IMR-90 (cell line): ENCODE results near the gene SYT8. TPM values are rescaled to one million over a fixed set of nuclear protein-coding genes. Genes with fewer than 3 reads are reported as not detected.

Experiments used
- ATAC-seq: fragments of 200-7000 bp; cut with Tn5 transposase; 2 replicates; pipeline ENCODE4 v1.9.1; 2020; ENCODE audit warnings: low read depth, mild to moderate bottlenecking, moderate library complexity
- BruUV-seq: library from RNA; stranded (reverse); fragments of 400-500 nt; replicated peaks from 2 replicates; lab custom pipeline; 2021; lab: Mats Ljungman, UMichigan
- CTCF ChIA-PET: fragments of 300-600 bp; formaldehyde crosslinking; extraction: SDS; loops from one replicate; lab custom pipeline; 2021; ENCODE audit warnings: antibody characterized with exemption; lab: Yijun Ruan, JAX
- POLR2A ChIA-PET: fragments of 300-600 bp; sonication (Branson Sonifier 250); formaldehyde crosslinking; loops from one replicate; lab custom pipeline; 2022; ENCODE audit warnings: antibody characterized with exemption; ENCODE audit not compliant: unreplicated experiment; lab: Charles Lee
- DNase-seq: peaks from one replicate; pipeline ENCODE4 v3.0.0; 2013
- H2AFZ ChIP-seq: replicated peaks from 2 replicates; pipeline ENCODE3; 2013; ENCODE audit warnings: low read length, mild to moderate bottlenecking; ENCODE audit not compliant: poor library complexity
- H2AK5ac ChIP-seq: 2 replicates; pipeline ENCODE4 v1.6.1; 2013; ENCODE audit warnings: low read depth, low read length, inconsistent platforms
- H2AK9ac ChIP-seq: replicated peaks from 2 replicates; pipeline ENCODE3; 2013; ENCODE audit warnings: mild to moderate bottlenecking, low read depth, low read length, moderate library complexity; ENCODE audit not compliant: poor library complexity
- H2BK120ac ChIP-seq: 2 replicates; pipeline ENCODE4 v1.6.1; 2013; ENCODE audit warnings: low read depth, low read length, inconsistent platforms
- H2BK15ac ChIP-seq: 3 replicates; pipeline ENCODE4 v1.6.1; 2013; ENCODE audit warnings: low read depth, low read length, inconsistent platforms
- H2BK20ac ChIP-seq: 2 replicates; pipeline ENCODE4 v1.6.1; 2013; ENCODE audit warnings: low read depth, mild to moderate bottlenecking, inconsistent platforms, low read length, moderate library complexity
- H2BK5ac ChIP-seq: 2 replicates; pipeline ENCODE4 v1.6.1; 2013; ENCODE audit warnings: mild to moderate bottlenecking, low read depth, low read length, inconsistent platforms; ENCODE audit not compliant: poor library complexity, severe bottlenecking
- H3K14ac ChIP-seq: replicated peaks from 2 replicates; pipeline ENCODE4 v1.6.1; 2013; ENCODE audit warnings: low read depth, low read length, inconsistent platforms
- H3K18ac ChIP-seq: 2 replicates; pipeline ENCODE4 v1.6.1; 2013; ENCODE audit warnings: low read depth, low read length, control low read depth
- H3K23ac ChIP-seq: 2 replicates; pipeline ENCODE4 v1.6.1; 2013; ENCODE audit warnings: low read depth, low read length, inconsistent platforms
- H3K27ac ChIP-seq: 2 replicates; pipeline ENCODE4 v1.5.1; 2013; ENCODE audit warnings: mild to moderate bottlenecking, control low read depth, low read length; ENCODE audit not compliant: insufficient read depth
- H3K27me3 ChIP-seq: 2 replicates; pipeline ENCODE4 v1.6.1; 2013; ENCODE audit warnings: low read length; ENCODE audit not compliant: control insufficient read depth, insufficient read depth
- H3K36me3 ChIP-seq: 2 replicates; pipeline ENCODE4 v1.6.1; 2013; ENCODE audit warnings: low read length, mixed read lengths; ENCODE audit not compliant: control insufficient read depth, insufficient read depth
- H3K4ac ChIP-seq: 2 replicates; pipeline ENCODE4 v1.6.1; 2013; ENCODE audit warnings: low read depth, low read length, inconsistent platforms
- H3K4me1 ChIP-seq: 2 replicates; pipeline ENCODE4 v1.6.1; 2013; ENCODE audit warnings: low read length, mixed read lengths; ENCODE audit not compliant: control insufficient read depth, insufficient read depth
- H3K4me2 ChIP-seq: 2 replicates; pipeline ENCODE4 v1.6.1; 2013; ENCODE audit warnings: low read depth, mild to moderate bottlenecking, control low read depth, low read length, moderate library complexity
- H3K4me3 ChIP-seq: 2 replicates; pipeline ENCODE4 v1.5.1; 2013; ENCODE audit warnings: low read depth, mild to moderate bottlenecking, control low read depth, low read length, moderate library complexity; ENCODE audit not compliant: insufficient read depth
- H3K56ac ChIP-seq: 2 replicates; pipeline ENCODE4 v1.6.1; 2013; ENCODE audit warnings: low read length, inconsistent platforms; ENCODE audit not compliant: insufficient read depth; ENCODE audit errors: extremely low read depth
- H3K79me1 ChIP-seq, 2 experiments: 2 replicates each; pipeline ENCODE4 v1.6.1; 2013; ENCODE audit warnings: low read length in 2 of 2, inconsistent platforms in 1 of 2, low read depth in 1 of 2
- H3K9ac ChIP-seq: 2 replicates; pipeline ENCODE4 v1.6.1; 2013; ENCODE audit warnings: low read depth, low read length, control low read depth
- H3K9me1 ChIP-seq: 2 replicates; pipeline ENCODE4 v1.6.1; 2013; ENCODE audit warnings: low read length, inconsistent platforms; ENCODE audit not compliant: insufficient read depth
- H3K9me3 ChIP-seq: 2 replicates; pipeline ENCODE4 v1.6.1; 2013; ENCODE audit warnings: low read length; ENCODE audit not compliant: control insufficient read depth, insufficient read depth
- H4K20me1 ChIP-seq: 2 replicates; pipeline ENCODE4 v1.6.1; 2013; ENCODE audit warnings: low read length, inconsistent platforms; ENCODE audit not compliant: insufficient read depth
- H4K5ac ChIP-seq: 2 replicates; pipeline ENCODE4 v1.6.1; 2013; ENCODE audit warnings: mild to moderate bottlenecking, low read depth, low read length, control low read depth
- H4K8ac ChIP-seq, 2 experiments: 2 replicates each; pipeline ENCODE4 v1.6.1; 2013; ENCODE audit warnings: low read depth in 2 of 2, low read length in 2 of 2, control low read depth in 1 of 2, inconsistent platforms in 1 of 2
- H4K91ac ChIP-seq: 2 replicates; pipeline ENCODE4 v1.6.1; 2013; ENCODE audit warnings: low read depth, low read length, inconsistent platforms; ENCODE audit not compliant: insufficient read depth
- BHLHE40 ChIP-seq: fragments of 150-350 bp; IDR thresholded peaks from 2 replicates; pipeline ENCODE4 v1.6.1; 2016; ENCODE audit warnings: mild to moderate bottlenecking, low read depth, low read length
- CEBPB ChIP-seq: IDR thresholded peaks from 2 replicates; pipeline ENCODE4 v1.6.1; 2012; ENCODE audit warnings: low read depth, low read length, improper control_type of control experiment
- CHD1 ChIP-seq: IDR thresholded peaks from 2 replicates; pipeline ENCODE4 v1.6.1; 2012; ENCODE audit warnings: low read depth, low read length, improper control_type of control experiment
- FOS ChIP-seq: fragments of 150-350 bp; IDR thresholded peaks from 2 replicates; pipeline ENCODE4 v1.6.1; 2016; ENCODE audit warnings: low read depth, low read length
- MAFK ChIP-seq: IDR thresholded peaks from 2 replicates; pipeline ENCODE4 v1.6.1; 2012; ENCODE audit warnings: low read depth, low read length, improper control_type of control experiment
- MAZ ChIP-seq: IDR thresholded peaks from 2 replicates; pipeline ENCODE4 v1.6.1; 2012; ENCODE audit warnings: low read depth, mild to moderate bottlenecking, low read length, improper control_type of control experiment, moderate library complexity, borderline replicate concordance
- MXI1 ChIP-seq: IDR thresholded peaks from 2 replicates; pipeline ENCODE4 v1.6.1; 2012; ENCODE audit warnings: low read depth, mild to moderate bottlenecking, low read length, moderate library complexity, borderline replicate concordance
- NFE2L2 ChIP-seq: fragments of 150-350 bp; IDR thresholded peaks from 2 replicates; pipeline ENCODE4 v1.6.1; 2016; ENCODE audit warnings: low read depth, mild to moderate bottlenecking, low read length
- POLR2A ChIP-seq: IDR thresholded peaks from 2 replicates; pipeline ENCODE4 v1.6.1; 2012; ENCODE audit warnings: mild to moderate bottlenecking, low read depth, low read length
- RAD21 ChIP-seq: IDR thresholded peaks from 2 replicates; pipeline ENCODE4 v1.6.1; 2012; ENCODE audit warnings: low read length, improper control_type of control experiment
- RCOR1 ChIP-seq: IDR thresholded peaks from 2 replicates; pipeline ENCODE4 v1.6.1; 2012; ENCODE audit warnings: mild to moderate bottlenecking, low read length, improper control_type of control experiment; ENCODE audit not compliant: insufficient replicate concordance
- RFX5 ChIP-seq: IDR thresholded peaks from 2 replicates; pipeline ENCODE4 v1.8.0; 2012; ENCODE audit warnings: low read depth, mild to moderate bottlenecking, low read length, moderate library complexity
- SMC3 ChIP-seq: fragments of 150-350 bp; IDR thresholded peaks from 2 replicates; pipeline ENCODE4 v1.6.1; 2016; ENCODE audit warnings: low read depth, mild to moderate bottlenecking, antibody characterized with exemption, low read length, moderate library complexity
- WGBS, 2 experiments: methylation state at CpG; one replicate each; pipeline versions ENCODE4 v1.1.5 to v1.1.7; 2013; ENCODE audit warnings: missing lambda C conversion rate in 2 of 2; ENCODE audit not compliant: insufficient read length in 1 of 2; ENCODE audit errors: extremely low coverage in 2 of 2; 5-methylcytosine and 5-hydroxymethylcytosine counted together
- dilution Hi-C: fragments of 300-500 bp; cut with HindIII; formaldehyde crosslinking; loops from one replicate; pipeline ENCODE4 v1.14.3; 2018; ENCODE audit warnings: low sequenced_read_pairs; ENCODE audit not compliant: unreplicated experiment
- in situ Hi-C: fragments of 300-500 bp; cut with MboI; formaldehyde crosslinking; loops from 3 replicates; pipeline ENCODE4 v1.14.3; 2019; ENCODE audit warnings: low sequenced_read_pairs, inconsistent platforms, mixed read lengths
- intact Hi-C: fragments of 100-400 bp; cut with micrococcal nuclease; formaldehyde crosslinking; loops from 2 replicates; pipeline ENCODE4 v1.10.0; 2022
- polyA plus RNA-seq, 3 experiments: library from polyadenylated mRNA; depleted of rRNA; stranded (reverse); fragments of >200 nt; gene quantifications; 2 replicates each; pipeline ENCODE4 v1.2.3, GENCODE V29; 2012; ENCODE audit warnings: low replicate concordance in 1 of 3
- total RNA-seq: library from RNA; depleted of rRNA; stranded (reverse); fragments of >200 nt; gene quantifications from 2 replicates; pipeline ENCODE4 v1.2.3, GENCODE V29; 2012
- TF ChIP-seq, protein P1 (sequence below): fragments of 150-350 bp; IDR thresholded peaks from 2 replicates; pipeline ENCODE4 v1.6.1; 2017; ENCODE audit warnings: mild to moderate bottlenecking, antibody characterized with exemption, low read length, low read depth
- TF ChIP-seq, protein P2 (sequence below): fragments of 150-350 bp; IDR thresholded peaks from 2 replicates; pipeline ENCODE4 v1.6.1; 2016; ENCODE audit warnings: low read depth, mild to moderate bottlenecking, low read length, moderate library complexity, borderline replicate concordance
- TF ChIP-seq, protein P3 (sequence below): conservative IDR thresholded peaks from 2 replicates; pipeline ENCODE4 v1.5.1; 2012; ENCODE audit warnings: mild to moderate bottlenecking, low read depth, low read length, improper control_type of control experiment

Gene SYT8
- total and polyA plus RNA-seq, 2 of the 4 experiments (the other 2 are of a cell fraction), result not detected

DNA sequence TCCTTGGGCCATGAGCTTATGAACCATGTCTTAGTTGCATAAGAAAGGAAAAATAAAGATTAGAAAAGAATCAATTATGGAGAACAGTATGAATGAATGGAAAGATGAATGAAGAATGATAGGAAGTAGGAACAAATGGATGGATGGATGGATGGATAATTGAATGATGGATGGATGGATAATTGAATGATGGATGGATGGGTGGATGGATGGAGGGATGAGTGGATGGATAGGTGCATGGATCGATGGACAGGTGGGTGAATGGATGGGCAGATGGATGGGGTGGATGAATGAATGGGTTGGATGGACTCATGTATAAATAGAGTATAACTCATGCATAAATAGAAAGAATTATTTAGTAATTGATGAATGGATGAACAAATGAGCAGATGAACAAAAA is 25.3 kb downstream of the SYT8 start:
- ATAC-seq (no peak), DNase-seq (no peak)
- no peak overlapping the region for H3K56ac ChIP-seq
- H3K9me3 ChIP-seq, result no peaks in the 10 kb centered on the region
- H3K36me3 ChIP-seq, result no peaks in the 10 kb centered on the region
- no peak overlapping the region for H3K4me2 ChIP-seq
- dilution Hi-C loops (no loop called here), in situ Hi-C loops (no loop called here), intact Hi-C loops (no loop called here)
- H3K18ac ChIP-seq, result no peak overlapping the region
- peaks cover 26% of the 10 kb centered on the region for H3K27me3 ChIP-seq
- H4K5ac ChIP-seq, result no peak overlapping the region
- peaks cover 4% of the 10 kb centered on the region for H3K9me1 ChIP-seq
- no peak overlapping the region for H2BK120ac ChIP-seq
- no peak overlapping the region for H4K8ac ChIP-seq
- no peak overlapping the region for H2BK20ac ChIP-seq
- H2AK5ac ChIP-seq, result no peak overlapping the region
- H2AK9ac ChIP-seq, result no peak overlapping the region
- BruUV-seq, result no TSS peak
- no peak for TF ChIP-seq SMC3
- TF ChIP-seq, protein P1, sequence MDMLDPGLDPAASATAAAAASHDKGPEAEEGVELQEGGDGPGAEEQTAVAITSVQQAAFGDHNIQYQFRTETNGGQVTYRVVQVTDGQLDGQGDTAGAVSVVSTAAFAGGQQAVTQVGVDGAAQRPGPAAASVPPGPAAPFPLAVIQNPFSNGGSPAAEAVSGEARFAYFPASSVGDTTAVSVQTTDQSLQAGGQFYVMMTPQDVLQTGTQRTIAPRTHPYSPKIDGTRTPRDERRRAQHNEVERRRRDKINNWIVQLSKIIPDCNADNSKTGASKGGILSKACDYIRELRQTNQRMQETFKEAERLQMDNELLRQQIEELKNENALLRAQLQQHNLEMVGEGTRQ, result no peak
- TF ChIP-seq NFE2L2, result no peak
- TF ChIP-seq RAD21, result no peak
- TF ChIP-seq, protein P2, sequence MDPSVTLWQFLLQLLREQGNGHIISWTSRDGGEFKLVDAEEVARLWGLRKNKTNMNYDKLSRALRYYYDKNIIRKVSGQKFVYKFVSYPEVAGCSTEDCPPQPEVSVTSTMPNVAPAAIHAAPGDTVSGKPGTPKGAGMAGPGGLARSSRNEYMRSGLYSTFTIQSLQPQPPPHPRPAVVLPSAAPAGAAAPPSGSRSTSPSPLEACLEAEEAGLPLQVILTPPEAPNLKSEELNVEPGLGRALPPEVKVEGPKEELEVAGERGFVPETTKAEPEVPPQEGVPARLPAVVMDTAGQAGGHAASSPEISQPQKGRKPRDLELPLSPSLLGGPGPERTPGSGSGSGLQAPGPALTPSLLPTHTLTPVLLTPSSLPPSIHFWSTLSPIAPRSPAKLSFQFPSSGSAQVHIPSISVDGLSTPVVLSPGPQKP, result no peak
- no peak for TF ChIP-seq FOS
- TF ChIP-seq MXI1, result no peak
- no peak for TF ChIP-seq CHD1
- no peak for TF ChIP-seq RFX5
- TF ChIP-seq CEBPB, result no peak
- no peak for TF ChIP-seq BHLHE40
- TF ChIP-seq, protein P3, sequence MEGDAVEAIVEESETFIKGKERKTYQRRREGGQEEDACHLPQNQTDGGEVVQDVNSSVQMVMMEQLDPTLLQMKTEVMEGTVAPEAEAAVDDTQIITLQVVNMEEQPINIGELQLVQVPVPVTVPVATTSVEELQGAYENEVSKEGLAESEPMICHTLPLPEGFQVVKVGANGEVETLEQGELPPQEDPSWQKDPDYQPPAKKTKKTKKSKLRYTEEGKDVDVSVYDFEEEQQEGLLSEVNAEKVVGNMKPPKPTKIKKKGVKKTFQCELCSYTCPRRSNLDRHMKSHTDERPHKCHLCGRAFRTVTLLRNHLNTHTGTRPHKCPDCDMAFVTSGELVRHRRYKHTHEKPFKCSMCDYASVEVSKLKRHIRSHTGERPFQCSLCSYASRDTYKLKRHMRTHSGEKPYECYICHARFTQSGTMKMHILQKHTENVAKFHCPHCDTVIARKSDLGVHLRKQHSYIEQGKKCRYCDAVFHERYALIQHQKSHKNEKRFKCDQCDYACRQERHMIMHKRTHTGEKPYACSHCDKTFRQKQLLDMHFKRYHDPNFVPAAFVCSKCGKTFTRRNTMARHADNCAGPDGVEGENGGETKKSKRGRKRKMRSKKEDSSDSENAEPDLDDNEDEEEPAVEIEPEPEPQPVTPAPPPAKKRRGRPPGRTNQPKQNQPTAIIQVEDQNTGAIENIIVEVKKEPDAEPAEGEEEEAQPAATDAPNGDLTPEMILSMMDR, result no peak
- TF ChIP-seq POLR2A, result no peak
- TF ChIP-seq MAFK, result no peak
- TF ChIP-seq MAZ, result no peak
- TF ChIP-seq RCOR1, result no peak
- no CpG with 5 or more reads among the region's 1 CpG for WGBS, 2 experiments
- no peak overlapping the region for H3K27ac ChIP-seq
- H3K79me1 ChIP-seq, result no peaks in the 10 kb centered on the region
- H2AFZ ChIP-seq, result no peak overlapping the region
- no peaks in the 10 kb centered on the region for H4K20me1 ChIP-seq
- no peak overlapping the region for H3K4ac ChIP-seq
- H3K4me1 ChIP-seq, result peaks cover 14% of the 10 kb centered on the region
- no peak overlapping the region for H3K9ac ChIP-seq
- POLR2A ChIA-PET, result no interaction called here
- no peak overlapping the region for H2BK5ac ChIP-seq
- H3K4me3 ChIP-seq, result no peak overlapping the region
- no peak overlapping the region for H4K91ac ChIP-seq
- no peak overlapping the region for H3K14ac ChIP-seq
- CTCF ChIA-PET, result no interaction called here
- H2BK15ac ChIP-seq, result no peak overlapping the region
- H3K23ac ChIP-seq, result no peak overlapping the region
